Esophagus muscularis mucosa (tissue), 4 donors: ENCODE results near the gene SPTB.

Experiments
- EP300 ChIP-seq: sonication (generic); formaldehyde crosslinking; IDR thresholded peaks from one replicate; pipeline ENCODE4 v1.6.1; 2017; ENCODE audit warnings: antibody characterized with exemption
- POLR2A ChIP-seq: fragments of 450-650 bp; IDR thresholded peaks from one replicate; pipeline ENCODE4 v1.6.1; 2017; ENCODE audit warnings: antibody characterized with exemption, moderate library complexity, mild to moderate bottlenecking, low read depth
- POLR2AphosphoS5 ChIP-seq, 2 donors: sonication (generic); formaldehyde crosslinking; IDR thresholded peaks; one replicate each; pipeline ENCODE4 v1.6.1; 2017; ENCODE audit warnings: antibody characterized with exemption in 2 of 2
- TF ChIP-seq, protein P1 (sequence below), 3 experiments: fragments of 200-600 bp in 2 of 3; fragments of 450-650 bp in 1 of 3; sonication (generic) in 2 of 3; IDR thresholded peaks; one replicate each; pipeline ENCODE4 v1.5.1; 2017 to 2019; ENCODE audit warnings: antibody characterized with exemption in 3 of 3, mild to moderate bottlenecking in 2 of 3, moderate library complexity in 1 of 3

DNA sequence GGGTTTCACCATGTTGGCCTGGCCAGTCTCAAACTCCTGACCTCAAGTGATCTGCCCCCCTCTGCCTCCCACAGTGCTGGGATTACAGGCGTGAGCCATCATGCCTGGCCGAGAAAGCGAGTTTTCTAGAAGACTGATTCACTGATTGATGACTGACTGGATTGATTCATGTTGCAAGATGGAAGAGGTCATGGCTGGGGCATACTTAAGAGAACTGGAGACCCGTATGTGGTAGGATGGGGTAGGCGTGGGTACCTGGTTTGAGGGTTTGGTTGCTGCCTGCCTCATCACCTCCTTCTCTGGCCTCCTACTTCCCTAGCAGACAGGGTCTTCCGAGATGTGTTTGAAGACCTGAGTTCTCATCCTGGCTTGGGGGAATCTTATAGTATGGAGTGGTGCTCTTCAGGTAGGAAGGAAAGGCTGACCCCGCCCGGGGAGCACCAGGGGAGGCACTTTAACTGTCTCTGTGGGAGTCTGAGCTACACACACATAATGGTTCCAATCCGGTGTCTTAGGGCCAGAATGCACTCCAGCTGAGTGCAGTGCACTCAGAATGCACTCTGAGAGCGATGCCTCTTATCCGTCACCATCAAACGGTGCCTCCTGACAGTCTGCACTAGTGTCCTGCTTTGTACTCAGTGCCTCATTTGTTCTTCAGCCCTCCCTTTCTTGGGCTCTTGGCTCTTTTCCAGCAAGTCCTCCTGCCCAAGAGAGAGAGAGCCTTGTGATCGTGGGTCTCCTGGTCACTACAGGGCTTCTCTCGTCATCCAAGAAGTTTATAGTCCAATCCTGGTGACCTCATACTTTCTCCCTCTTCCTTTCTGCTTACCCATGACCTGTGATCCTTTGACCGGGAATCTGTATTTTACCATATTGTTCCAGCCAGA, 155.8 kb downstream of the SPTB start:
- TF ChIP-seq, protein P1, sequence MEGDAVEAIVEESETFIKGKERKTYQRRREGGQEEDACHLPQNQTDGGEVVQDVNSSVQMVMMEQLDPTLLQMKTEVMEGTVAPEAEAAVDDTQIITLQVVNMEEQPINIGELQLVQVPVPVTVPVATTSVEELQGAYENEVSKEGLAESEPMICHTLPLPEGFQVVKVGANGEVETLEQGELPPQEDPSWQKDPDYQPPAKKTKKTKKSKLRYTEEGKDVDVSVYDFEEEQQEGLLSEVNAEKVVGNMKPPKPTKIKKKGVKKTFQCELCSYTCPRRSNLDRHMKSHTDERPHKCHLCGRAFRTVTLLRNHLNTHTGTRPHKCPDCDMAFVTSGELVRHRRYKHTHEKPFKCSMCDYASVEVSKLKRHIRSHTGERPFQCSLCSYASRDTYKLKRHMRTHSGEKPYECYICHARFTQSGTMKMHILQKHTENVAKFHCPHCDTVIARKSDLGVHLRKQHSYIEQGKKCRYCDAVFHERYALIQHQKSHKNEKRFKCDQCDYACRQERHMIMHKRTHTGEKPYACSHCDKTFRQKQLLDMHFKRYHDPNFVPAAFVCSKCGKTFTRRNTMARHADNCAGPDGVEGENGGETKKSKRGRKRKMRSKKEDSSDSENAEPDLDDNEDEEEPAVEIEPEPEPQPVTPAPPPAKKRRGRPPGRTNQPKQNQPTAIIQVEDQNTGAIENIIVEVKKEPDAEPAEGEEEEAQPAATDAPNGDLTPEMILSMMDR (IDR thresholded peaks at IDR 0.05) = no peak
- TF ChIP-seq EP300 (no peak), POLR2A (no peak), POLR2AphosphoS5 (IDR thresholded peaks at IDR 0.05) (no peak)
